OCI-LY7 (cell line): ENCODE measurements around the gene RHOA.

ENCODE experiments used
- CTCF ChIP-seq: fragments of 200-600 bp; sonication (generic); conservative IDR thresholded peaks from 2 replicates; pipeline ENCODE4 v1.5.1; 2014; ENCODE audit warnings: mild to moderate bottlenecking, antibody characterized with exemption, low read length, moderate library complexity, mixed read lengths
- EZH2phosphoT487 ChIP-seq: fragments of 200-600 bp; sonication (generic); IDR thresholded peaks from 2 replicates; pipeline ENCODE4 v1.6.1; 2018; ENCODE audit warnings: low read depth, borderline replicate concordance, mild to moderate bottlenecking, mixed run types, antibody characterized with exemption, low read length, moderate library complexity, mixed read lengths

- no peak for TF ChIP-seq CTCF
- no peak for TF ChIP-seq EZH2phosphoT487
Observed at GRCh38 chr3:49454898-49455681, 43.3 kb upstream of the RHOA start.
